HG02884 (cell line): Measurements from ENCODE around the gene CCSAP.
"Not testable (repeated sequence)": the region's sequence is repeated elsewhere in the genome, so short reads cannot be mapped to it uniquely, and the experiment has no call there.

ENCODE experiments used
- ATAC-seq: cut with Tn5 transposase; IDR thresholded peaks from one replicate; pipeline ENCODE4 v1.9.1; 2021; ENCODE audit warnings: mild to moderate bottlenecking, moderate library complexity; ENCODE audit not compliant: unreplicated experiment

The CCSAP gene

GRCh38 chr1:229327765-229328164 is 15.1 kb downstream of the CCSAP start:
- not testable (repeated sequence) for ATAC-seq

DNA sequence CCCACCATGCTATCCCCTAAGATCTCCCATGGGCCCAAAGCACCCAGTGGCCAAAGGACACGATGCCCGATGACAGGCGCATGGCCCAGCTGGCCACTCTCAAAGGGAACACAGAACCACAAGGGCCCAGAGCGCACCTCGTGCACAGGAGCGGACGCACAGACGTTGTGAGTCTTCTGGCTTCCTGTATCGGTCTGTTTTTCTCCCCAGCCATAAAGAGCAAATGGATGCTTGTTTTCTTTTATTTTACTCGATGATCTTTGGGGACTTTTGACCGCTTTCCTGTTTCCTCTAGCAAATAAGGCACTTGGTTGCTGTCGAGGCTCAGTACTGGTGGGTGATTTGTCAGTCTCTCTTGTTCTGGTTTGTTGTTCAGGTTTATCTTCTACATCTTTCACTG is 16.2 kb downstream of the CCSAP start:
- ATAC-seq = no peak

DNA sequence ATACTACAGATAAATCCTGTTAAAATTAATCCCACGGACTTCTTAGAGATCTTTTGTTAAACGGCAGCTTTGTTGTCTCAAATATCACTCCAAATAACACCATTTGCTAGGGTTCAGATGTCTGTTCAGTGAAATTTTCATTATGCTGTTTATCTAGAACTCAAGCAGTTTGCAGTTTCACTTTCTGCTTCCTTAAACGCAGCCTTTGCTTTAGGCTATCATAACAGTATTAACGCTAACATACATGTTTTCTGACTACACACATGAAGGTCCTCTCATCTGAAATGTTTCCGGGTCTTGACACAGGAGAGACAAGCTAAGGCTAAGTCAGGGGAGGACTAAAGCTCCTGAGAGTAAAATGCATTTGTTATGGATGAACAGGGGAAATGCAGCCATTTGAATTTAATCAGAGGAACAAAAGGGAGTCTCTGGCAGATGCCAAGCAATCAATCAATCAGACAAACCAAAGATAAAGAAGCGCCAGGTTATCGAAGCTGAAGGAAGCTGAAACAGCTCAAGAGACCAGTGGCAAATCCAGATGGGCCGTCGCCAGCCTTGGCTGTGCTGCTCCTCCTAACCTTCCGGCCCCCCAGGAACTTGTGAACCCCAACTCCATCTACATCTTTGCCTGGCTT is 16.9 kb downstream of the CCSAP start:
- no peak for ATAC-seq

GRCh38 chr1:229325401-229325800 is 17.4 kb downstream of the CCSAP start:
- no peak for ATAC-seq

- no peak for ATAC-seq
Observed at GRCh38 chr1:229323885-229324553, 18.8 kb downstream of the CCSAP start.

DNA sequence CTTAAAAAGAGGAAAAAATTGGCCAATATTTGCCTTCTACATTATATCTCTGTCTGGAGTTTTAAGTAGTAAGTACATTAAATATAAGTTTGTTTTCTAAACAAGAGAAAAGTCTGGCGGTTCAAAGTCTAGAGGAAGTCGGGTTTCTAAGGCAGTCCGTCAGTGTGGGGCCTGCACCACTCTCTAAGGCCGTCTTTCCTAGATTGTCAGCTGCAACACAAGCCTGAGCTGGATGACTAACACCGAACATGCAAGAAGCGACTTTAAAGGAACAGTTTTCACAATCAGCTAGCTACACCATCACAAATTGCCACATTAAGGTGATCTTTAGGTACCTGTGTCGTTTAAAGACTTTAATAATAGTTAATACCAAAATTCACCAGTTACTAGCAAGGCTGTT is 19.6 kb downstream of the CCSAP start:
- ATAC-seq = no peak

DNA sequence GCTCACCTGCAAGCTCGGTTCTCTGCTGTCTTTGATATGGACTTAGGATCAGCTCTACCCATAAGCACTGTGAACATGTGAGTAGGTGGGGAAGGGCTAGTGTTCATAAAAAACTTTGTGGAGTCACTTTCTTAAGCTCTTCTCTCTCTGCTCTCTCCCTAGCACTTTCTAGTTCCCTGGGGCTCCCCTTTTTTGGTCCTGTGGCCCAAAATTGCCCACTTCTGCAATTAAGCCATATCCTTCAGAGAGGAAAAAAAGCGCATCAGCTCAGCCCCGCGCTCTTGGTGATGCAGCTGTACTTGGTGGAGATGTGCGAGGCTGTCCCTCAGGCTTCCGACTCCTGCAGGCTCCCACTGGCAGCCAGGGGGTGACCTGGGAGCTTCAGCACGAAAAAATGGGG is 23.4 kb downstream of the CCSAP start:
- ATAC-seq = no peak

- no peak for ATAC-seq
Observed at GRCh38 chr1:229318056-229318455, 24.8 kb downstream of the CCSAP start.

DNA sequence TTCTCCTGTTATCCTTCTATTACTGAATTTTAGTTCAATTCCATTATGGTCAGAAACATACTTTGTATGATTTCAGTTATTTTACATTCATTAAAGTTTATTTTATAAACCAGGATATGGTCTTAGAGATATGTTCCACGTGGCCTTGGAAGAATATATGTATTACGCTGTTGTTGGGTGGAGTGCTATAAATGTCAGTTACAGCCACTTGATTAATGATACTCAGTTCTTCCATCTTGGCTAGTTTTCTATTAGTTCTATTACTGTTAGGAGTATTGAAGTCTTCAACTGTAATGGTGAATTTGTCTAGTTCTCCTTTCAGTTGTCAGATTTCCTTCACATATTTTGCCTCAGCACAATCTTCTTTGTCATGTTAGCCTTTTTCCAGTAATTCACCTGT is 26.7 kb downstream of the CCSAP start:
- no peak for ATAC-seq

GRCh38 chr1:229310833-229311232 is 32.0 kb downstream of the CCSAP start:
- ATAC-seq = no peak

- ATAC-seq = no peak
Observed at GRCh38 chr1:229309684-229310083, 33.2 kb downstream of the CCSAP start.

DNA sequence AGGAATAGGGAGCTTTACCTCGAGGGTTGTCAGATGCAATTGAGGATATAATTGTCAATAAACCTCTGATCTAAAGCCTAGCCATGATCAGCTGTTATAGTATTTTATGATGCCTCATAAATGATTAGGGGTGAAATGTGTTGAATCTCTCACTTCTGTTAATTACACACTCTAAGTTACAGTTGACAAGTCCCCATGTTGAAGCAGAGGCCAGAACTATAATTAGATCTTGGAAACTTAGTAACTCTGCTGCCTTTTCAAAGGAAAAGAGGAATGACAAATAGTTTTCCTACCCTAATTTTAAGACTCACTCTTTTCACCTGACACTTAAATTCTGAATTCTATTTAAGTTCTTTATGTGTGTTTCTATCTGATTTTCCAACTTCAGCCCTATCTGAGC is 33.8 kb downstream of the CCSAP start:
- ATAC-seq = no peak

GRCh38 chr1:229305392-229305791 is 37.5 kb downstream of the CCSAP start:
- ATAC-seq = no peak

- ATAC-seq = no peak
Observed at GRCh38 chr1:229303855-229304254, 39.0 kb downstream of the CCSAP start.

DNA sequence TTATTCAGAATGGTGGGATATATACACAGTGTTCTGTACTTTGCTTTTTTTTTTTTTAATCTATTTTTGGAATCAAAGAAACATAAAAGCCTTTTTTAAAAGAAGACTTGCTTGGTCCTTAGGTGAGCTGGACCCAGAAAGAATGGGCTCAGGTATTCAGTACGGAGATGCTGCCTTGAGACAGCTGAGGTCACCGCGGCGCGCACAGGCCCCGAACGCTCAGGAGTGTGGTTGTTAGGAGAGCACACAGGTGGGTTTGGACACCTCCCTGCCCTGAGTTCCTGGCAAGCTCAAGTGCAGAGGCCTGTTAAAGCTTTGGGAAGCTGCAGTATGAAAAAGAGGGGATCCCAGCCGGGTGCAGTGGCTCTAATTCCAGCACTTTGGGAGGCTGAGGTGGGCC is 40.1 kb downstream of the CCSAP start:
- ATAC-seq = no peak

- ATAC-seq = no peak
Observed at GRCh38 chr1:229300099-229300757, 42.6 kb downstream of the CCSAP start.

GRCh38 chr1:229298887-229299503 is 43.9 kb downstream of the CCSAP start:
- ATAC-seq = no peak

DNA sequence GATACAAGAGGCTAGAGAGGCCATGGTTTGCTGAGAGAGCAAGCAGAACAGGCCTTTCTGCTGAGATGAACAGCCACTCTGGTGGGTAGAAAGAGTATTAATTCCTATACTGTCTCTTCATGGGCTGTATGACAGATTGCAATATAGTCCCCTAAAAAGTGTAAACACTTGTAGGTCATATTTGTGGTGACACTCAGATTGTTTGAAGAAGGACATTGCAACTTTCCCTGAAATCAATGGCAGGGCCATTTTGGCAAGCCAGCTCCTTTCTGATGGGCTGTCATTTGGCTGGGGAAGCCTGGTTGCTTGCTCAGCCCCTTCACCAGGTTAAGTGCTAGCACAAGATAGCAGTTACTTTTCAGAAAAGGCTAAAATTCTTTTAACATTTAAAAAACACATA is 44.4 kb downstream of the CCSAP start:
- ATAC-seq = no peak

- no peak for ATAC-seq
Observed at GRCh38 chr1:229297746-229298145, 45.1 kb downstream of the CCSAP start.

DNA sequence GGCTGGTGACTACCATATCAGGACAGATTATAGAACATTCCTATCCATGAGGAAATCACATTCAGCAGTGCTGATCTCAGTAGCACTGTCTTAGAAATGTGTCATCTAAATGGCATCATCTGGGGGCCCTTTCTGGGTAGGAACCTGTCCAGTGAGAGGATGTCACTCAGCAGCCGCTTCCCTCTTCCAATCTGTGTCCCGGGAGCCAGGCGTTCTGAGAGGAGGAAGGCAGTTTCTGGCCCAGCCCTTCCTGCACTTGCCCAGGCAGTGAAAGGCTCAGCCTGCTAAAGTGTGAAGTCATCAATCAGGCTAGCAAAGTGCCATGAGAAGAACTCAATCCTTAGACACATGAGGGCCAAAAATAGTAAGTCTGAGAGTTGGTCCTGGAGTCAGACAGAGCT is 46.3 kb downstream of the CCSAP start:
- ATAC-seq = no peak

DNA sequence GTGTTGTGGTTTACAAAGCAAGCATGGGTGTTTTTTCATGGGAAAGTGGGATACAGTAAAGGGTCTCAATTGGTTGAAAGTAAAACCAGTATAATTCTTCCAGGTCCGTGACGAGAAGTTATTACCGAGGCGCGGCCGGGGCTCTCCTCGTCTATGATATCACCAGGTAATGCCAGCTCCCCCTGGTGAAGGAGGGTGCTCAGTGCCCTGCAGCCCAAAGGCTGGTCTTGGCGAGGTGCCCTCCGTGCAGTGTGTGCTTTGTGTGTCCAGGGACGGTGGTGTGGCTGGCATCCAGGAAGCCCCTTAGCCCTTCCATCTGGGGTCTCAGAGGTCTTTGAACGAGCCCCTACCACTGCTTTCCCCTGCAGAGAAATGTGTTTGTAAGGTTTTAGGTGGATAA is 47.1 kb downstream of the CCSAP start:
- ATAC-seq = no peak
